Endothelial cell (in vitro differentiated cells): ENCODE results near the gene MCM10. TPM values are rescaled to one million over a fixed set of nuclear protein-coding genes. Genes with fewer than 3 reads are reported as not detected.

ENCODE experiments used
- DNase-seq: peaks from one replicate; pipeline ENCODE4 v3.0.0; 2021; ENCODE audit warnings: low spot score
- H3K27ac Mint-ChIP-seq: one replicate; pipeline ENCODE4 v1.8.0; 2021; ENCODE audit warnings: mixed read lengths, inconsistent platforms; ENCODE audit not compliant: unreplicated experiment
- H3K27me3 Mint-ChIP-seq: one replicate; pipeline ENCODE4 v1.8.0; 2021; ENCODE audit warnings: mild to moderate bottlenecking, moderate library complexity, mixed read lengths, inconsistent platforms; ENCODE audit not compliant: unreplicated experiment
- H3K36me3 Mint-ChIP-seq: one replicate; pipeline ENCODE4 v1.8.0; 2021; ENCODE audit warnings: mild to moderate bottlenecking, low read depth, mixed read lengths, inconsistent platforms; ENCODE audit not compliant: unreplicated experiment
- H3K4me1 Mint-ChIP-seq: one replicate; pipeline ENCODE4 v1.8.0; 2021; ENCODE audit warnings: mild to moderate bottlenecking, mixed read lengths, inconsistent platforms; ENCODE audit not compliant: unreplicated experiment
- H3K4me3 Mint-ChIP-seq: one replicate; pipeline ENCODE4 v1.8.0; 2021; ENCODE audit warnings: mild to moderate bottlenecking, mixed read lengths, inconsistent platforms; ENCODE audit not compliant: unreplicated experiment
- H3K9me3 Mint-ChIP-seq: one replicate; pipeline ENCODE4 v1.8.0; 2021; ENCODE audit warnings: mixed read lengths, inconsistent platforms; ENCODE audit not compliant: unreplicated experiment
- CTCF ChIP-seq: fragments of 200-600 bp; sonication (generic); IDR thresholded peaks from one replicate; pipeline ENCODE4 v1.5.0; 2021; ENCODE audit warnings: antibody characterized with exemption; ENCODE audit not compliant: unreplicated experiment
- total RNA-seq: library from RNA; stranded (reverse); fragmentation: NEBNext Ultra II Directional; extraction: Animal tissue kit (Norgen Biotek cat#: 25700); gene quantifications from one replicate; pipeline ENCODE4 v1.2.1, GENCODE V29; 2021; ENCODE audit not compliant: unreplicated experiment

MCM10 gene
- total RNA-seq, 1 donor from 2014 or later: 7.0 TPM

GRCh38 chr10:13165177-13165576, 3.8 kb downstream of the MCM10 start:
- Mint-ChIP-seq H3K36me3 (no peaks in the 10 kb centered on the region), H3K4me3 (no peak overlapping the region), H3K9me3 (no peaks in the 10 kb centered on the region), H3K4me1 (peaks cover 10% of the 10 kb centered on the region), H3K27me3 (peaks cover 3% of the 10 kb centered on the region), H3K27ac (no peak overlapping the region)
- no peak for DNase-seq
- TF ChIP-seq CTCF: no peak

GRCh38 chr10:13167568-13167967, 6.2 kb downstream of the MCM10 start:
- Mint-ChIP-seq H3K9me3 (no peaks in the 10 kb centered on the region), H3K27ac (no peak overlapping the region), H3K4me3 (no peak overlapping the region), H3K27me3 (peaks cover 2% of the 10 kb centered on the region), H3K4me1 (no peaks in the 10 kb centered on the region), H3K36me3 (no peaks in the 10 kb centered on the region)
- DNase-seq: no peak
- no peak for TF ChIP-seq CTCF

- H3K27ac Mint-ChIP-seq: no peak overlapping the region
- no peak for DNase-seq
- TF ChIP-seq CTCF: no peak
- no peaks in the 10 kb centered on the region for H3K4me1 Mint-ChIP-seq
- H3K9me3 Mint-ChIP-seq: no peaks in the 10 kb centered on the region
- no peak overlapping the region for H3K4me3 Mint-ChIP-seq
- peaks cover 2% of the 10 kb centered on the region for H3K27me3 Mint-ChIP-seq
- no peaks in the 10 kb centered on the region for H3K36me3 Mint-ChIP-seq
Measured at GRCh38 chr10:13168781-13169180, 7.4 kb downstream of the MCM10 start.

- TF ChIP-seq CTCF: no peak
- H3K27me3 Mint-ChIP-seq: peaks cover 3% of the 10 kb centered on the region
- H3K4me3 Mint-ChIP-seq: no peak overlapping the region
- H3K9me3 Mint-ChIP-seq: no peaks in the 10 kb centered on the region
- no peaks in the 10 kb centered on the region for H3K36me3 Mint-ChIP-seq
- no peaks in the 10 kb centered on the region for H3K4me1 Mint-ChIP-seq
- DNase-seq: no peak
- no peak overlapping the region for H3K27ac Mint-ChIP-seq
Measured at GRCh38 chr10:13173616-13174015, 12.3 kb downstream of the MCM10 start.

- H3K36me3 Mint-ChIP-seq: no peaks in the 10 kb centered on the region
- no peak for DNase-seq
- no peak overlapping the region for H3K4me3 Mint-ChIP-seq
- no peak overlapping the region for H3K27ac Mint-ChIP-seq
- no peaks in the 10 kb centered on the region for H3K4me1 Mint-ChIP-seq
- peaks cover 3% of the 10 kb centered on the region for H3K27me3 Mint-ChIP-seq
- no peak for TF ChIP-seq CTCF
- no peaks in the 10 kb centered on the region for H3K9me3 Mint-ChIP-seq
Measured at GRCh38 chr10:13180788-13181187, 19.4 kb downstream of the MCM10 start.
